K562 (cell line): Measurements from ENCODE around the gene CTRL. TPM values are rescaled to one million over a fixed set of nuclear protein-coding genes. Genes with fewer than 3 reads are reported as not detected.

Source experiments
- ETS2 ChIP-seq: IDR thresholded peaks from 2 replicates; pipeline ENCODE4 v1.6.1; 2016; ENCODE audit warnings: borderline replicate concordance, missing genetic modification characterization, mild to moderate bottlenecking, moderate library complexity, missing compliant biosample characterization; ENCODE audit not compliant: poor library complexity, severe bottlenecking
- ETV6 ChIP-seq, 3 experiments: fragments of 150-350 bp in 1 of 3; sonication (generic) in 1 of 3; formaldehyde crosslinking in 1 of 3; IDR thresholded peaks; 2 replicates each; pipeline versions ENCODE4 v1.6.1 to v1.8.0; 2014 to 2022; ENCODE audit warnings: borderline replicate concordance in 2 of 3, low read depth in 2 of 3, antibody characterized with exemption in 1 of 3, low read length in 1 of 3, mild to moderate bottlenecking in 1 of 3, missing genetic modification reagents in 1 of 3
- LCOR ChIP-seq: sonication (generic); formaldehyde crosslinking; IDR thresholded peaks from 2 replicates; pipeline ENCODE4 v1.8.0; 2022; ENCODE audit warnings: mild to moderate bottlenecking, missing genetic modification reagents
- MAFK ChIP-seq: IDR thresholded peaks from 2 replicates; pipeline ENCODE4 v1.6.1; 2011; ENCODE audit warnings: low read length, improper control_type of control experiment
- NCOA2 ChIP-seq, 2 experiments: fragments of 450-650 bp; IDR thresholded peaks; 2 replicates each; pipeline ENCODE4 v1.6.1; 2018; ENCODE audit warnings: mild to moderate bottlenecking in 2 of 2, moderate library complexity in 1 of 2; ENCODE audit not compliant: partially characterized antibody in 2 of 2
- RFX1 ChIP-seq: fragments of 450-650 bp; IDR thresholded peaks from 2 replicates; pipeline ENCODE4 v1.6.1; 2016; ENCODE audit warnings: mild to moderate bottlenecking, moderate library complexity
- SP1 ChIP-seq: sonication (generic); formaldehyde crosslinking; IDR thresholded peaks from 2 replicates; pipeline ENCODE4 v1.8.1; 2022; ENCODE audit warnings: mild to moderate bottlenecking, missing genetic modification reagents
- SUPT5H ChIP-seq: fragments of 450-650 bp; IDR thresholded peaks from 2 replicates; pipeline ENCODE4 v1.6.1; 2016
- U2AF1 ChIP-seq: fragments of 200-400 bp; formaldehyde crosslinking; optimal IDR thresholded peaks from 2 replicates; pipeline ENCODE3; 2017; ENCODE audit warnings: mild to moderate bottlenecking, low read depth, low read length, moderate library complexity
- YY1 ChIP-seq, 3 experiments: IDR thresholded peaks; 2 replicates each; pipeline ENCODE4 v1.6.1; 2011; ENCODE audit warnings: low read length in 2 of 3, mild to moderate bottlenecking in 2 of 3, moderate library complexity in 2 of 3, borderline replicate concordance in 1 of 3, control low read depth in 1 of 3, low read depth in 1 of 3; ENCODE audit not compliant: insufficient read depth in 3 of 3, insufficient replicate concordance in 2 of 3, control insufficient read depth in 1 of 3, insufficient read length in 1 of 3; ENCODE audit errors: extremely low read depth in 1 of 3
- ZBTB8A ChIP-seq: fragments of 450-650 bp; IDR thresholded peaks from 2 replicates; pipeline ENCODE4 v1.6.1; 2018; ENCODE audit warnings: mild to moderate bottlenecking, moderate library complexity; ENCODE audit not compliant: partially characterized antibody
- ZFP1 ChIP-seq: fragments of 450-650 bp; formaldehyde crosslinking; IDR thresholded peaks from 2 replicates; pipeline ENCODE4 v1.4.0; 2020; ENCODE audit warnings: mild to moderate bottlenecking, mixed read lengths
- ZNF12 ChIP-seq: sonication (generic); formaldehyde crosslinking; IDR thresholded peaks from 2 replicates; pipeline ENCODE4 v1.4.0; 2020; ENCODE audit warnings: mild to moderate bottlenecking, missing genetic modification reagents
- ZNF146 ChIP-seq: IDR thresholded peaks from one replicate; pipeline ENCODE4 v1.6.1; 2018; ENCODE audit warnings: missing compliant biosample characterization; ENCODE audit not compliant: unreplicated experiment
- ZNF224 ChIP-seq: sonication (generic); formaldehyde crosslinking; IDR thresholded peaks from 2 replicates; pipeline ENCODE4 v1.8.0; 2022; ENCODE audit warnings: mild to moderate bottlenecking, missing genetic modification reagents
- ZNF584 ChIP-seq: fragments of 200-800 bp; sonication (Bioruptor generic); IDR thresholded peaks from 2 replicates; pipeline ENCODE4 v1.6.1; 2016; ENCODE audit warnings: low read depth, mild to moderate bottlenecking, missing genetic modification characterization, missing compliant biosample characterization
- ZNF707 ChIP-seq: fragments of 250-450 bp; sonication (Bioruptor Pico); conservative IDR thresholded peaks from 2 replicates; pipeline ENCODE4 v1.8.0; 2022; ENCODE audit warnings: inconsistent platforms, mild to moderate bottlenecking, moderate library complexity
- polyA plus RNA-seq, 8 experiments: library from polyadenylated mRNA; depleted of rRNA in 4 of 8; stranded (reverse) in 5 of 8; unstranded in 3 of 8; fragments of >200 nt; fragmentation: Nextera tagmentation in 2 of 8; fragmentation: Illumina TruSeq in 1 of 8; extraction: Ambion mirVana in 2 of 8; extraction: Trizol in 1 of 8; gene quantifications; 2 replicates each; pipeline versions ENCODE4 v1.2.1 to v1.2.3, GENCODE V29; 2011 to 2014; ENCODE audit warnings: inconsistent platforms in 1 of 8, missing spikeins in 1 of 8
- total RNA-seq, 7 experiments: library from RNA; depleted of rRNA in 6 of 7; stranded (reverse); fragments of >200 nt in 6 of 7; fragmentation: Illumina TruSeq in 2 of 7; extraction: Trizol in 2 of 7; gene quantifications; 2 replicates each; pipeline versions ENCODE4 v1.2.1 to v1.2.3, GENCODE V29; 2011 to 2021; ENCODE audit warnings: low replicate concordance in 1 of 7
- TF ChIP-seq, protein P1 (sequence below): IDR thresholded peaks from 3 replicates; pipeline ENCODE4 v1.6.1; 2011; ENCODE audit warnings: borderline replicate concordance, mild to moderate bottlenecking; ENCODE audit not compliant: insufficient read length, insufficient read depth
- TF ChIP-seq, protein P2 (sequence below): sonication (generic); formaldehyde crosslinking; IDR thresholded peaks from 2 replicates; pipeline ENCODE4 v1.8.0; 2022; ENCODE audit warnings: mild to moderate bottlenecking, missing genetic modification reagents

CTRL gene
- total and polyA plus RNA-seq, 9 of the 15 experiments (the other 6 are each of a cell fraction or from before 2014, with no cell fraction given) = 1.4 to 5.6 (median 2.5) TPM

DNA sequence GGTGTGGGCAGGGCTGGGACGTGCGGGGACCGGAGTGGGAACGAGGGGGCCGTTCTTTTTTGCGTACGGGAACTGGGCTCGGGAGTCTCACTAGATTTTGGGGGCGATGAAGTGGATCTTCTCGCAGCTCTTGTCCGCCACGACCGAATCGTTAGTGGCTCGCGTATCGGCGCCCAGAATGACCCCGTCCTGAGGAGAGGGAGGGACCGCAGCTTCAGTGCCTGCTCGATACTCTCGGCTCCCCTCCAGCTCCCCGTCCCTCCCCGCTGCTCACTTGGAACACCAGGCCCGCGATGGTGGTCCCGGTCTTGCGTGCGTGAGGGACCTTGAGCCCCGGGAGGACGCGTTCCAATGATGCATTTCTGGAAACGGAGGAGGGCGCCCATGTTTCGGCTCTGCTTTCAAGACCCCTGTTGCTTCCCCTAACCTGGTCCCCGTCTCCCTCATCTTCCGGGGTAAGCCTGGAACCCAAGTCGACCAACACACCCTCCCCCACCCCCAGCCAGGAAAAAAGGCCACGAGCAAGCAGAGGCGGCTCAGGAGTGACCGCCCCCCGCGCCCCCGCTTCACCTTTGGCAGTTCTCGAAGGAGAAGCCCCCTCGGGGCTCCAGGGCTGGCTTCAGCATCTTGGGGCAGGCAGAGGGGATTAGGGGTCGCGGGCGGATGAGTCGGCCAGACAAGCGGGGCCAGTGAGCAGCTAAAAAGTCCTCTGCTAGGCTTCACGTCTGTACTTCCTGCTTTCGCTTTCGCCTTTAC is 4.6 kb upstream of the CTRL start, which contains the start of gene PSMB10 (continued):
- TF ChIP-seq NCOA2 (IDR thresholded peaks at IDR 0.05; ENCODE audit: partially characterized antibody in 2 of 2) (no peak), SUPT5H (no peak), ZFP1 (no peak), MAFK (no peak), ZNF584 (CRISPR knock-in tag) (no peak), ZNF146 (CRISPR knock-in tag) (no peak), RFX1 (no peak), ZNF707 (CRISPR knock-in tag) (no peak), SP1 (no peak; the same call in none of the 2 replicates), ETV6 (IDR thresholded peaks at IDR 0.05; ENCODE audit: borderline replicate concordance in 1 of 2, low read depth in 2 of 2, low read length in 1 of 2) (no peak), ETV6 (CRISPR knock-in tag; IDR thresholded peaks at IDR 0.05; ENCODE audit: borderline replicate concordance) (no peak; the same call in 1 of the 2 replicates), ZNF12 (no peak), ZBTB8A (no peak), LCOR (no peak), U2AF1 (no peak), ZNF224 (no peak), ETS2 (no peak), YY1 (IDR thresholded peaks at IDR 0.05; ENCODE audit: borderline replicate concordance in 1 of 3, control insufficient read depth in 1 of 3, extremely low read depth in 1 of 3, insufficient read depth in 3 of 3, insufficient read length in 1 of 3, insufficient replicate concordance in 2 of 3, low read depth in 1 of 3, low read length in 2 of 3) (no peak)
- TF ChIP-seq, protein P1, sequence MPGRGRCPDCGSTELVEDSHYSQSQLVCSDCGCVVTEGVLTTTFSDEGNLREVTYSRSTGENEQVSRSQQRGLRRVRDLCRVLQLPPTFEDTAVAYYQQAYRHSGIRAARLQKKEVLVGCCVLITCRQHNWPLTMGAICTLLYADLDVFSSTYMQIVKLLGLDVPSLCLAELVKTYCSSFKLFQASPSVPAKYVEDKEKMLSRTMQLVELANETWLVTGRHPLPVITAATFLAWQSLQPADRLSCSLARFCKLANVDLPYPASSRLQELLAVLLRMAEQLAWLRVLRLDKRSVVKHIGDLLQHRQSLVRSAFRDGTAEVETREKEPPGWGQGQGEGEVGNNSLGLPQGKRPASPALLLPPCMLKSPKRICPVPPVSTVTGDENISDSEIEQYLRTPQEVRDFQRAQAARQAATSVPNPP = no peak
- TF ChIP-seq, protein P2, sequence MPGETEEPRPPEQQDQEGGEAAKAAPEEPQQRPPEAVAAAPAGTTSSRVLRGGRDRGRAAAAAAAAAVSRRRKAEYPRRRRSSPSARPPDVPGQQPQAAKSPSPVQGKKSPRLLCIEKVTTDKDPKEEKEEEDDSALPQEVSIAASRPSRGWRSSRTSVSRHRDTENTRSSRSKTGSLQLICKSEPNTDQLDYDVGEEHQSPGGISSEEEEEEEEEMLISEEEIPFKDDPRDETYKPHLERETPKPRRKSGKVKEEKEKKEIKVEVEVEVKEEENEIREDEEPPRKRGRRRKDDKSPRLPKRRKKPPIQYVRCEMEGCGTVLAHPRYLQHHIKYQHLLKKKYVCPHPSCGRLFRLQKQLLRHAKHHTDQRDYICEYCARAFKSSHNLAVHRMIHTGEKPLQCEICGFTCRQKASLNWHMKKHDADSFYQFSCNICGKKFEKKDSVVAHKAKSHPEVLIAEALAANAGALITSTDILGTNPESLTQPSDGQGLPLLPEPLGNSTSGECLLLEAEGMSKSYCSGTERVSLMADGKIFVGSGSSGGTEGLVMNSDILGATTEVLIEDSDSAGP = 0 out of 2 replicates have a peak, but pooled peaks have one; percentile 30
